NCI-H82 (cell line): ENCODE measurements around the gene RAX2.
"Not testable (repeated sequence)": the region's sequence is repeated elsewhere in the genome, so short reads cannot be mapped to it uniquely, and the experiment has no call there.

Experiments
- DNase-seq: peaks from one replicate; lab custom pipeline; 2025; lab: John Stamatoyannopoulos, UW

RAX2 gene

GRCh38 chr19:3771906-3772455 lies at the start of gene RAX2:
RAX2 (minus strand) TSS chr19:3772228; CDS start chr19:3771742, 486 bp downstream.
- peak; percentile 83 for DNase-seq

- no peak for DNase-seq
These were observed 49.1 kb upstream of the RAX2 start for GRCh38 chr19:3821156-3821555.

GRCh38 chr19:3819989-3820388 lies 48.0 kb upstream of the RAX2 start:
- DNase-seq: no peak

- no peak for DNase-seq
These were observed 46.9 kb upstream of the RAX2 start for GRCh38 chr19:3818918-3819317.

- DNase-seq: no peak
These were observed 46.4 kb upstream of the RAX2 start for GRCh38 chr19:3818466-3818865.

GRCh38 chr19:3817761-3818160 lies 45.7 kb upstream of the RAX2 start:
- no peak for DNase-seq

- DNase-seq: no peak
These were observed 44.7 kb upstream of the RAX2 start for GRCh38 chr19:3816566-3817218.

- not testable (repeated sequence) for DNase-seq
These were observed 44.1 kb upstream of the RAX2 start for GRCh38 chr19:3816148-3816547.

- DNase-seq: no peak
These were observed 42.6 kb upstream of the RAX2 start for GRCh38 chr19:3814648-3815047.

GRCh38 chr19:3813473-3814392 lies 41.7 kb upstream of the RAX2 start:
- no peak for DNase-seq

GRCh38 chr19:3810708-3811355 lies 38.8 kb upstream of the RAX2 start:
- DNase-seq: no peak

GRCh38 chr19:3809881-3810707 lies 38.1 kb upstream of the RAX2 start:
- no peak for DNase-seq

- no peak for DNase-seq
These were observed 36.6 kb upstream of the RAX2 start for GRCh38 chr19:3808420-3809143.

- no peak for DNase-seq
These were observed 35.7 kb upstream of the RAX2 start for GRCh38 chr19:3807574-3808354.

- no peak for DNase-seq
These were observed 35.1 kb upstream of the RAX2 start for GRCh38 chr19:3807131-3807480.

GRCh38 chr19:3805859-3806258 lies 33.8 kb upstream of the RAX2 start:
- DNase-seq: no peak

- no peak for DNase-seq
These were observed 32.4 kb upstream of the RAX2 start for GRCh38 chr19:3804429-3804828.

- DNase-seq: no peak
These were observed 32.0 kb upstream of the RAX2 start for GRCh38 chr19:3803986-3804385.

GRCh38 chr19:3803114-3803888 lies 31.3 kb upstream of the RAX2 start:
- no peak for DNase-seq
